ENCODE data around the gene AMELY.
"Not testable (repeated sequence)": the region's sequence is repeated elsewhere in the genome, so short reads cannot be mapped to it uniquely, and the experiment has no call there.

- TF ChIP-seq, protein P1, sequence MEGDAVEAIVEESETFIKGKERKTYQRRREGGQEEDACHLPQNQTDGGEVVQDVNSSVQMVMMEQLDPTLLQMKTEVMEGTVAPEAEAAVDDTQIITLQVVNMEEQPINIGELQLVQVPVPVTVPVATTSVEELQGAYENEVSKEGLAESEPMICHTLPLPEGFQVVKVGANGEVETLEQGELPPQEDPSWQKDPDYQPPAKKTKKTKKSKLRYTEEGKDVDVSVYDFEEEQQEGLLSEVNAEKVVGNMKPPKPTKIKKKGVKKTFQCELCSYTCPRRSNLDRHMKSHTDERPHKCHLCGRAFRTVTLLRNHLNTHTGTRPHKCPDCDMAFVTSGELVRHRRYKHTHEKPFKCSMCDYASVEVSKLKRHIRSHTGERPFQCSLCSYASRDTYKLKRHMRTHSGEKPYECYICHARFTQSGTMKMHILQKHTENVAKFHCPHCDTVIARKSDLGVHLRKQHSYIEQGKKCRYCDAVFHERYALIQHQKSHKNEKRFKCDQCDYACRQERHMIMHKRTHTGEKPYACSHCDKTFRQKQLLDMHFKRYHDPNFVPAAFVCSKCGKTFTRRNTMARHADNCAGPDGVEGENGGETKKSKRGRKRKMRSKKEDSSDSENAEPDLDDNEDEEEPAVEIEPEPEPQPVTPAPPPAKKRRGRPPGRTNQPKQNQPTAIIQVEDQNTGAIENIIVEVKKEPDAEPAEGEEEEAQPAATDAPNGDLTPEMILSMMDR (IDR thresholded peaks at IDR 0.05) = not testable (repeated sequence)
- TF ChIP-seq POLR2A, POLR2AphosphoS5 (IDR thresholded peaks at IDR 0.05): not testable (repeated sequence)
Measured at GRCh38 chrY:6842650-6843049, 68.9 kb downstream of the AMELY start.

Measured in upper lobe of left lung (tissue), 4 donors.